Loucy (cell line): ENCODE data around the gene HID1.

Experiments
- H2AFZ ChIP-seq: fragments of 200-600 bp; sonication (generic); 2 replicates; pipeline ENCODE4 v1.6.0; 2016; ENCODE audit warnings: antibody characterized with exemption, mild to moderate bottlenecking, low read length, moderate library complexity
- H3F3A ChIP-seq: fragments of 200-600 bp; 2 replicates; pipeline ENCODE4 v1.6.0; 2016; ENCODE audit warnings: antibody characterized with exemption, low read depth, mild to moderate bottlenecking
- H3K27me3 ChIP-seq: fragments of 200-600 bp; sonication (generic); 2 replicates; pipeline ENCODE4 v1.6.1; 2014; ENCODE audit warnings: low read length, mild to moderate bottlenecking; ENCODE audit not compliant: insufficient read depth, poor library complexity, severe bottlenecking
- H3K36me3 ChIP-seq: fragments of 200-600 bp; sonication (generic); 2 replicates; pipeline ENCODE4 v1.6.1; 2016; ENCODE audit warnings: low read length; ENCODE audit not compliant: insufficient read depth
- H3K4me1 ChIP-seq: fragments of 200-600 bp; sonication (generic); 2 replicates; pipeline ENCODE4 v1.5.1; 2014; ENCODE audit warnings: low read length, mild to moderate bottlenecking; ENCODE audit not compliant: insufficient read depth, poor library complexity, severe bottlenecking
- H3K4me2 ChIP-seq: fragments of 200-600 bp; sonication (generic); 2 replicates; pipeline ENCODE4 v1.6.0; 2014; ENCODE audit warnings: antibody characterized with exemption, low read length, low read depth, mild to moderate bottlenecking; ENCODE audit not compliant: poor library complexity, severe bottlenecking
- H3K4me3 ChIP-seq: fragments of 200-600 bp; sonication (generic); 2 replicates; pipeline ENCODE4 v1.5.1; 2014; ENCODE audit warnings: low read length, mild to moderate bottlenecking, mixed read lengths; ENCODE audit not compliant: poor library complexity, severe bottlenecking
- H3K79me2 ChIP-seq: fragments of 200-600 bp; sonication (generic); 2 replicates; pipeline ENCODE4 v1.6.1; 2014; ENCODE audit warnings: low read length; ENCODE audit not compliant: insufficient read depth
- H3K9ac ChIP-seq: fragments of 200-600 bp; sonication (generic); 2 replicates; pipeline ENCODE4 v1.6.0; 2014; ENCODE audit warnings: mild to moderate bottlenecking, low read depth, low read length, moderate library complexity; ENCODE audit not compliant: poor library complexity, severe bottlenecking
- H3K9me2 ChIP-seq: fragments of 200-600 bp; sonication (generic); replicated peaks from 2 replicates; pipeline ENCODE4 v1.6.1; 2016; ENCODE audit warnings: low read depth, low read length, mixed read lengths
- H3K9me3 ChIP-seq: fragments of 200-600 bp; sonication (generic); 2 replicates; pipeline ENCODE4 v1.6.1; 2014; ENCODE audit warnings: mild to moderate bottlenecking, antibody characterized with exemption, low read length, low read depth; ENCODE audit not compliant: insufficient read depth
- H4K20me1 ChIP-seq: fragments of 200-600 bp; sonication (generic); 2 replicates; pipeline ENCODE4 v1.6.0; 2014; ENCODE audit warnings: antibody characterized with exemption, low read length, mild to moderate bottlenecking; ENCODE audit not compliant: insufficient read depth, poor library complexity, severe bottlenecking
- CTCF ChIP-seq: fragments of 200-600 bp; sonication (generic); conservative IDR thresholded peaks from 2 replicates; pipeline ENCODE4 v1.5.1; 2014; ENCODE audit warnings: mild to moderate bottlenecking, antibody characterized with exemption, low read length
- EZH2phosphoT487 ChIP-seq: fragments of 200-600 bp; IDR thresholded peaks from 2 replicates; pipeline ENCODE4 v1.6.1; 2018; ENCODE audit warnings: antibody characterized with exemption, mild to moderate bottlenecking, moderate library complexity, borderline replicate concordance

HID1 gene

GRCh38 chr17:74920642-74921025 is 51.9 kb downstream of the HID1 start:
- no peaks in the 10 kb centered on the region for H3K4me1 ChIP-seq
- no peaks in the 10 kb centered on the region for H4K20me1 ChIP-seq
- H3K9me2 ChIP-seq: no peaks in the 10 kb centered on the region
- no peak overlapping the region for H3K4me3 ChIP-seq
- H2AFZ ChIP-seq: no peak overlapping the region
- TF ChIP-seq EZH2phosphoT487: no peak
- no peak for TF ChIP-seq CTCF
- H3K4me2 ChIP-seq: no peak overlapping the region
- H3K36me3 ChIP-seq: no peaks in the 10 kb centered on the region
- no peaks in the 10 kb centered on the region for H3K79me2 ChIP-seq
- no peak overlapping the region for H3K9ac ChIP-seq
- no peaks in the 10 kb centered on the region for H3K27me3 ChIP-seq
- no peaks in the 10 kb centered on the region for H3K9me3 ChIP-seq
- no peaks in the 10 kb centered on the region for H3F3A ChIP-seq

GRCh38 chr17:74920306-74920620 is 52.3 kb downstream of the HID1 start:
- H3K36me3 ChIP-seq: no peaks in the 10 kb centered on the region
- no peaks in the 10 kb centered on the region for H3K9me2 ChIP-seq
- no peaks in the 10 kb centered on the region for H3F3A ChIP-seq
- H3K4me1 ChIP-seq: no peaks in the 10 kb centered on the region
- H3K4me2 ChIP-seq: no peak overlapping the region
- H3K4me3 ChIP-seq: no peak overlapping the region
- H3K79me2 ChIP-seq: no peaks in the 10 kb centered on the region
- no peak overlapping the region for H2AFZ ChIP-seq
- no peaks in the 10 kb centered on the region for H4K20me1 ChIP-seq
- TF ChIP-seq CTCF (no peak), EZH2phosphoT487 (no peak)
- H3K27me3 ChIP-seq: no peaks in the 10 kb centered on the region
- H3K9me3 ChIP-seq: no peaks in the 10 kb centered on the region
- no peak overlapping the region for H3K9ac ChIP-seq

- no peaks in the 10 kb centered on the region for H3K9me2 ChIP-seq
- no peaks in the 10 kb centered on the region for H3K27me3 ChIP-seq
- no peak overlapping the region for H3K4me2 ChIP-seq
Observed at GRCh38 chr17:74919440-74920305, 52.9 kb downstream of the HID1 start.

More at GRCh38 chr17:74919440-74920305, 52.9 kb downstream of the HID1 start:
- Histone ChIP-seq H2AFZ (no peak overlapping the region), H3K36me3 (no peaks in the 10 kb centered on the region), H3K79me2 (no peaks in the 10 kb centered on the region), H3K4me1 (no peaks in the 10 kb centered on the region), H3K4me3 (no peak overlapping the region), H3K9ac (no peak overlapping the region), H3F3A (no peaks in the 10 kb centered on the region), H4K20me1 (no peaks in the 10 kb centered on the region), H3K9me3 (no peaks in the 10 kb centered on the region)
- no peak for TF ChIP-seq CTCF
- TF ChIP-seq EZH2phosphoT487: no peak
